GM19438 (cell line): ENCODE results near the gene LRRC31.

ENCODE experiments used
- ATAC-seq: cut with Tn5 transposase; IDR thresholded peaks from one replicate; pipeline ENCODE4 v1.9.1; 2021; ENCODE audit warnings: low read depth; ENCODE audit not compliant: unreplicated experiment

Gene LRRC31

DNA sequence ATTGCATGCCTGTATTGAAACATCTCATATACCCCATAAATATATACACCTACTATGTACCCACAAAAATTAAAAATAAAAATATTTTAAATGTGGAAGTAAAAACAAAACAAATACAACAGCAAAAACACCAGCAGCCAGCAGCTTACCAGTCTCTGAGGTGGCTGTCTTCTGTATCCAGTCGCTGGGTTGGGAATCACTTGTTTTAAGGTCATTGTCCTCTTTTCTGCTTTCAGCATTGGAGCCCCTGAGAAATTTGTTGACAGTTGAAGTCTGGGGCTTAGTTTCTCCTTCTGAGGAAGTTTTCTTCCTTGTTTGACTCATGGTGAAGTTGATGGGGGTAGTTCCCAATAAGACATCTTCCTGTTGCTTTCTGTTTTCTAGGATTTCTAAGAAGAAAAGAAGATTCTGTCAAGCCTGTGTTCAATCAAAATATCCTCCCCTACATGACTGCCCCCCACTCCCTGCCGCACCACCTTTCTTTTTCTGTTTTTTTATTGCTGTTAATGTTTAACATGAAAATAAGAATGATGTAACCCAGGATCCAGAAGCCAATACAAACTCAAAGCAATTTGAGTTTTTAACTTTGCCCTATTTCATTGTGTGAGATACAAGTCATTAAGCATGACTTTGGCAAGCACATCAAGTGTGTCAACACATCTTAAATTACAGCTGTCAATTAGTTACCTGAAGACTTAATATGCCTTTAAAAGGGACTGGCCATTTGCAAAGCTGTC, at the start of gene LRRC31:
LRRC31 (minus strand) TSS at position 452 of the 737 bp plus-strand sequence; CDS start at position 324, 128 bp downstream.
- ATAC-seq: no peak

GRCh38 chr3:169914321-169914720, 44.6 kb upstream of the LRRC31 start:
- no peak for ATAC-seq

- ATAC-seq: no peak
Measured at GRCh38 chr3:169913323-169913722, 43.6 kb upstream of the LRRC31 start.

- no peak for ATAC-seq
Measured at GRCh38 chr3:169911272-169911671, 41.5 kb upstream of the LRRC31 start, which contains the start of gene SAMD7. Gene SAMD7, plus strand, starts transcription at chr3:169911572. Its CDS starts 7,927 bp downstream, at chr3:169919499.

- ATAC-seq: no peak
Measured at GRCh38 chr3:169907944-169908343, 38.2 kb upstream of the LRRC31 start.

- no peak for ATAC-seq
Measured at GRCh38 chr3:169907476-169907875, 37.7 kb upstream of the LRRC31 start.

DNA sequence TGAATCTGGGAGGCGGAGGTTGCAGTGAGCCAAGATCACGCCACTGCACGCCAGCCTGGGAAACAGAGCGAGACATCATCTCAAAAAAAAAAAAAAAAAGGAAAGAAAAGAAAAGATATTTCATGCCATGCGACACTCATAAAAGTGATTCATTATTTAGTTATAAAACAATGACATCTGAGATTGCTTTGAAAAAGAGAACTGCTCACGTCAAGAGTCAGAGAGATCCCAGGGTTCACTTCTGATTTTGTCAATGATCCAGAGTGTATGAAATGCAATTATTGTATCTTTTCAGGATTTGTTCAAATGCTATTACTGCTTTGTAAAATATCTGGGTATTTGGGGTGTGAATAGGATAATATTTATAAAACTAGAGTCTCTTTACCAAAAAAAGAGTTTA, 35.7 kb upstream of the LRRC31 start:
- no peak for ATAC-seq

GRCh38 chr3:169901453-169901852, 31.7 kb upstream of the LRRC31 start:
- no peak for ATAC-seq

DNA sequence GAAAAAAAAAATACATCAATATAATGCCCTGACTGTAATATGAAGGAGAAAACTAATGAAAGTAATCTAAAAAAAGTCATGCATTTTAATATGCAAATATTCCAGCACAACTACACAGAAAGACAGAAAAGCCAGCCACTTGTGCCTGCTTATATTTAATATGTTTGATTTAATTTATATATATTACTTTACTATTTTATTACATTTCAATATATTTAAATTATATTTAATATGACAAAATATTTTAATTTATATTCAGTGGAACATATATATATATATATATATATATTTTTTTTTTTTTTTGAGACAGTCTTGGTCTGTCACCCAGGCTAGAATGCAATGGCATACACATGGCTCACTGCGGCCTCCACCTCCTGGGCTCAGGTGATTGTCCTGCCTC, 27.5 kb upstream of the LRRC31 start:
- ATAC-seq: no peak

DNA sequence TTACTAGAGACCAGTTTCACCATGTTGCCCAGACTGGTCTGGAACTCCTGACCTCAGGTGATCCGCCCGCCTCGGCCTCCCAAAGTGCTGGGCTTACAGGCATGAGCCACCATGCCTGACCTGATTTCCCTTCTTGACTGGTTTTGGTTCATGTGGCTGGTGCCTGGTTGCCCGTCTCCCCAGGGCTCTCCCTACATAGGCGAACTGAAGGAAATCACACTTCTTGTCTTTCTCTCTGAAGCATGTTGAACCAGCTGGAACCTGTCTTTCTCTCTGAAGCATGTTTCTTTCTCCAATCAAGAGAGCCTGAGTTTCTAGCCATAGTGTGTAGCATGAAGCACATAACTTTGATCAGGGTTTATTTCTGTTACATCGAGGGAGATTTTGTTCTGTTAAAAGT, 25.3 kb upstream of the LRRC31 start:
- no peak for ATAC-seq

DNA sequence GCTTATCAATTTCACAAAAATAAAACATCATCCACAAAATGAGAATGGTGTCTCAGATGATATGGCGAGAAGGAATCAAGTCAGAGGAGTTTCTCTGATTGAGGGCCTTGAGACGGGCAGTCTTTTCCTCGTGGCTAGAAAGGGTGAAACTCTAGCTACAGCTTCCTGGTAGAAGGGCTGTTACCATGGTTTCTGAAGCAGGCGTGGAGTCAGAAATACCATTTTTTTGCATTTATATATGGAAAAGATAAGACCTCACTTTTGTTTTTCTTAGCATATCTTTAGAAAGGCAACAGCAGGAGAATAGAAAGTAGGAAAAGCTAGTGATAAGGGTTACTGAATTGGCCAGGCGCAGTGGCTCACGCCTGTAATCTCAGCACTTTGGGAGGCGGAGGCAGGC, 24.4 kb upstream of the LRRC31 start:
- no peak for ATAC-seq

- ATAC-seq: no peak
Measured at GRCh38 chr3:169891886-169892285, 22.2 kb upstream of the LRRC31 start.

- ATAC-seq: no peak
Measured at GRCh38 chr3:169886671-169887070, 16.9 kb upstream of the LRRC31 start.

DNA sequence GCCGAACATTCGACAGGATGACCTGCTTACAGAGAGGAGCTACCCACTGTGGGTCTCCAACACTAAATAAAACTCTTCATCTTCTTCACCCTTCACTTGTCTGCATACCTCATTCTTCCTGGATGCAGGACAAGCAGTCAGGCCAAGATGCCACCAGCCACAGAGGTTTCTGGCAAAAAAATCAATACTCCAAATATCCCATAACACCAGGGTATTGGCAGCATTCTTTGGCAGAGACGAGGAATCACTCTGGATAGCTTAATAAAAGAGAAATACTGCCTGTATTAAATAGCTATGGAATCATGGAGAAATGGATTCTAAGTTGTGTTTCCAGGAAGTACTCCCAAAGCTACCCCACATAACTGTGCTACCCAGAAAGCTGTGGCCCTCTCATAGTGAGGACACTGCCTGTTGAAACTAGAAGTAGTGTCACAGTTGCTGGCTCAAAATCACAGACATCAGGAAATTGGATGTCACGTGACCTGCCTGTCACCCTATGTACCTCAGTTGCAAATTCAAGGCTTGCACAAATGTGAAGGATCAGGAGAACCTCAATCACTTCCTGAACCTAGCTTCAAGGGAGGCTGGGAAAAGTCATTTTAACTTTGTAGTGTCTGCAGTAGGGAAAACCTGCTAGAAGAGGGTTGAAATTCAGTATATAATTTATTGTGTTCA, 11.0 kb upstream of the LRRC31 start:
- ATAC-seq: no peak

DNA sequence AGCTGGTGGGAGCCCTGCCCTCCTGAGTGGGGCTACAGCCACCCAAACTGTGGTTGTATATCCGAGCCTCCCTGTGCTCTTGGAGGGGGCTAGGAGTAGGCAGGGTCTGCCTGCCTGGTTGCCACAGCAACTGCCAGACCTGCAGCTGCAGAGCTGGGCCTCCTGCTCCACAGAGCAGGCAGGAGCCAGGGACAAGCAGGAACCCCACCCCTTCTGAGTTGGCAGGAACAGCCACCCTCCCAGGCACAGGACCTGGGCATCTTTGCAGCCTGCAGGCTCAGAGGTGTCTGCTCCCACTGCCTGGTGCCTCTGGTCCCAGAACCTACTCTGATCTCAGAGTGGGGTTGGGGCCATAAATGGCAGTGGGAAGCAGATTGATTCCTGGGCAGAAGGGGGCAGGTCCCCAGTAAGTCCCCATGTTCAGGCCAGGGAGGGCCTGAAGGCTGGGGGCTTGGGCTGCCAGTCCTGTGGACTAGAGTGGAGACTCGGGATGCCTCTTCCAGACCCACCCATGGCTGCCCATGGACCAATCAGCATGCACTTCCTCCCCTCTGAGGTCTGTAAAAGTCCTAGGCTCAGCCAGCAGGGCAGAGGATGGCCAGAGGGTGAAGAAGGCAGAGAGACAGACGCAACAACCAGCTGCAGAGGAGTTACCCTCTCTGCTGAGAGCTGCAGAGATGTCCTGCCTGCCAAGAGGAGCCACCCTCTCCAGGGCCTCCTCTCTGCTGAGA, 10.3 kb upstream of the LRRC31 start:
- ATAC-seq: no peak

GRCh38 chr3:169879013-169879557, 9.3 kb upstream of the LRRC31 start:
- no peak for ATAC-seq

- no peak for ATAC-seq
Measured at GRCh38 chr3:169871129-169871886, 1.6 kb upstream of the LRRC31 start.

DNA sequence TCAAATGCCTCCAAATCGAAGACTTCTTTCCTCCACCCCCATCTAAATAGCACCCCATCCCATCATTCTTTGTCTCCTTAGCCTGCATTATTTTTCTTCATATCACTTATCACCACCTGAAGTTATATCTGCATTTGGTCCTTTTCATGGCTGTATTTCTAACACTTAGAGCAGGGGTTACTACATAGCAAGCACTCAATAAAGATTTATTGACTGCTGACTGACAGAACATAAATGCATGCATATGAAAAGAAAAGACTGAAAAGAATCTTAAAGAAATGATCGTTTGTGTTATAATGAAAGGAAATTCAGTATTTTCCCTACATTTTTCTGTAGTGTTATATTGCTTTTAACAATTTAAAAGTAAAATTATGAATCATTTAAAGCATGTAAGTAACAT, 1.4 kb downstream of the LRRC31 start:
- no peak for ATAC-seq

DNA sequence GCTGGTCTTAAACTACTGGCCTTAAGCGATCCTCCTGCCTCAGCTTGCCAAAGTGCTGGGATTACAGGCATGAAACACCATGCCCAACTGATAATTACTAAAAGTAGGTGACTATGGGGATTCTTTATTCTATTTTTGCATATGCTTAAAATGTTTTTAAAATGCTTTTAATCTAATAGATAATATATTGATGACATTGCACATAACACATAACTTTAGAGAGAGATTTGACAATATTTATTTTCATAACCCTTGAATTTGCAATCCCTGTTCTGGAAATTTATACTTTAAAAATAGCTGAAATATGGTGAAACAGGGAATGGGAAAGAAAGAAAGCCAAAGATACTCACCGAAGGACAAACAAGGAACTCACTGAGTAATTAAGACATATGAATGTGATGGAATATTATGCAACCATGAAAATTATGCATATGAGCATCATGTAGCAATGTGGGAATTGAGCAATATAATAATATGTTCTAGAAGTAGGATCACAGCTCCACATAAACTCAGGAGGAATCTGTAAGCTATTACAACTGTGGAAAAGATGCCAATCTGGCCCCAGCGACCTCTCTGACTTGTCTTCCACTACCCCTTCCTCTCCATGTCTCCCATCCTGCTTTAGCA, 2.0 kb downstream of the LRRC31 start:
- ATAC-seq: no peak

- no peak for ATAC-seq
Measured at GRCh38 chr3:169865176-169865767, 4.5 kb downstream of the LRRC31 start.
